GM12891 (cell line): ENCODE data around the gene WDR72.

ENCODE experiments used
- DNase-seq: peaks from one replicate; pipeline ENCODE4 v3.0.0; 2011; ENCODE audit warnings: low spot score; ENCODE audit not compliant: insufficient read length
- FAIRE-seq: peaks from 2 replicates; lab custom pipeline; 2011; peaks lifted over from hg19 to GRCh38; lab: Jason Lieb, UNC
- PAX5 ChIP-seq: IDR thresholded peaks from 2 replicates; pipeline ENCODE4 v1.6.1; 2011; ENCODE audit warnings: low read length, moderate library complexity, mild to moderate bottlenecking; ENCODE audit not compliant: insufficient read depth, severe bottlenecking
- POLR2A ChIP-seq: IDR thresholded peaks from 2 replicates; pipeline ENCODE4 v1.6.1; 2011; ENCODE audit warnings: low read depth, low read length, control low read depth
- POLR2AphosphoS5 ChIP-seq: IDR thresholded peaks from 2 replicates; pipeline ENCODE4 v1.6.1; 2011; ENCODE audit warnings: low read depth, low read length, control low read depth
- POU2F2 ChIP-seq: IDR thresholded peaks from 2 replicates; pipeline ENCODE4 v1.6.1; 2011; ENCODE audit warnings: low read depth, mild to moderate bottlenecking, control low read depth, low read length, moderate library complexity
- SPI1 ChIP-seq: IDR thresholded peaks from 2 replicates; pipeline ENCODE4 v1.6.1; 2011; ENCODE audit warnings: low read depth, low read length, control low read depth
- TAF1 ChIP-seq: IDR thresholded peaks from 2 replicates; pipeline ENCODE4 v1.6.1; 2011; ENCODE audit warnings: low read depth, low read length, control low read depth

Gene WDR72

GRCh38 chr15:53539878-53540277 is 219.6 kb downstream of the WDR72 start:
- DNase-seq, result no peak
- TF ChIP-seq POLR2A (no peak), TAF1 (no peak), POU2F2 (no peak), POLR2AphosphoS5 (no peak), SPI1 (no peak), PAX5 (no peak)
- FAIRE-seq, result no peak

DNA sequence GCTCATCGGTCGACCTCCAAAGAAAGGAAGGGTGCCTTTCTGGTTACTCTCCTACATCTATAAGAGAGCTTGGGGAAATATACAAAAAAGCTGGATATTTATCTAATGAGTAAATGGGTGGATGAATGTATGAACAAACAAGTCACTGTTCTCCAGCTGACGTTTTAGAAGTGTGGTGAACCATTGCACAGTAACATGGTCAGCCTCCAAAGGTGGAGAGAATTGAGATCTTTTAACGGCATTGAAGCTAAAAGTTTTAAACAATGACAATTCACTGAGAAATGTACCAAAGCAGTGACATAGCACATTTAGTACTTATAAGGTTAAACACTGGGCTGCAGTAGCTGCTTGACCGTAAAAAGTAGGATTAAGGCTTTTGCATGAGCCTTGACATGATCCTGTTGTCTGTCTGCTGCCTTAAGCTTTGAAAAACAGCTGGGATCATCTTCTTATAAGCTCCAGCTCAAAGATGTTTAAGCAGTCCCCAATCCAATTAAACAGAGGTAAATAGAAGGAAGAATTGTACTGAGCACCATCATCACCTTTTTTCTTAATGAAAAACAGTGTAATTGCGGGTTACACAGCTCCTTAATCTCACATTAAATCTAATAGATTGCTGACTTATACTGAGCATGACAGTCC is 222.9 kb downstream of the WDR72 start:
- FAIRE-seq, result no peak
- DNase-seq, result no peak
- TF ChIP-seq SPI1, result no peak
- TF ChIP-seq POLR2AphosphoS5, result no peak
- no peak for TF ChIP-seq POLR2A
- TF ChIP-seq POU2F2, result no peak
- no peak for TF ChIP-seq TAF1

- no peak for DNase-seq
- FAIRE-seq, result no peak
- TF ChIP-seq SPI1 (no peak), POU2F2 (no peak), TAF1 (no peak), POLR2AphosphoS5 (no peak), POLR2A (no peak), PAX5 (no peak)
These were observed 223.6 kb downstream of the WDR72 start for GRCh38 chr15:53535886-53536285.

DNA sequence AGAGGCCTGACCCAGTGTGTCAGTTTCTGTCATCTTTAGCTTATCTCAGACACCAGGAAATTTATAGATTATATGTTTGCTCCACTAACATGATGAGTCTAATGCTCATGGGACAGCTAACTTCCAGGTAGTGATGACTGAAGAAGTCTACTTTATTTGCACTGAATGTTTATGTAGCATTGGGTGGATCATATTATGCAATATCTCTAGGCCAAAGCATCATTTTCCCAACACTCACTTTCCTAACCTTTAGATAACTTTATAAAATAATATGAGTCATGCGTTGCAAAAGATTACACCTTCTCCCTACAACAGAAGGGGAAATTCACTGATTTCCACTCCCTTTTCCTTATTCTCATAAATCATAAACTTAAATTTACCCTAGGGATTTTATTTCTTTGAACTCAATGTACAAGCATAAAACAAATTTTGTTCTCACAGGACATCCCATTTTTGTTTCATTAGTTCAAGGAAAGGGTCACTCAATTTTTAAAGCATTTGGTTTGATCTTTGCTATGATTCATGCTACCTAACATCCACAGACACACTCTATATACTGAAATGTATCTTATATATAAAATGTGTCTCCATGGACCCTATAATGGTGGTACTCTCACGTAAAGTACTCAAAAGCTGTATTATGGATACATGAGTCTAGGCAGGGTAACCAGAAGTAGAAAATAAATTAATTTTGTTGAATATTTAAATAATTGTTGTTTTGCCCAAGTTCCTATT is 225.2 kb downstream of the WDR72 start:
- no peak for TF ChIP-seq SPI1
- no peak for TF ChIP-seq POLR2AphosphoS5
- no peak for TF ChIP-seq PAX5
- no peak for TF ChIP-seq POU2F2
- no peak for TF ChIP-seq POLR2A
- DNase-seq (no peak), FAIRE-seq (no peak)

DNA sequence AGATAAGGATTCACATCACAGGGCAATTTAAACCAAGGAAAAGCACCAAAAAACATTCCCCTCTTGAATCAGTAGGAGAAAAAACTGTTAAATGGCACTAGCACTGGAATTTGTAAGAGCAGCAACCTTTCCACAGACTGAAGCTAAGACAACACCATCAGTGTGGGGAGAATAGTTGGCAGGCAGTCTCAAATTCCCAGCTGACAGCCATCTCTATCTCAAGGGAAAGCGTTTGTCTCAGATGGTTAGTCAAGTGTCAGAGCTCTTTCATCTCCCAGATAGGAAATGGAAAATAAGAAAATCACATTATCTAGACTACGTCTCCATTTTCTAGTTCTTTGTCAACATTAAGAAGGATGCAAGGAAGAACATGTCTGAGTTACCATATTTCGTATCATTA is 228.7 kb downstream of the WDR72 start:
- FAIRE-seq (no peak), DNase-seq (no peak)

DNA sequence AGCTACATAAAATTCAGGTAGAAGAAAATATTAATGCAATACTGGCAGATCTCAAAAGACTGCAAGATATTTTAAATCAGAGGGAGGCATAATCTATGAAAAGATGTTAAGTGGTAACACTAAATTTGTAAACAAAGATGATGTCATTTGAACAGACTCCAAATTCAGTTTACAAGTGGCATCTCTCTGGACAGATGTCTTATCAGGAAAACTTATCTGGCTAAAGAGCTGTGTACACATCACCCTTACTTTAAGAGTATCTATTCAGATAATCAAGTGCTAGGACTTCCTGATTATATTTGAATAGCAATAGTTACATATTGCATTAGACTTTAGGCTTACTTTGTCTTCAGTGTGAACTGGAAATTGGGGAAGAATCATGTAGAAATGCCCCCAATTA is 231.5 kb downstream of the WDR72 start:
- FAIRE-seq (no peak), DNase-seq (no peak)
- TF ChIP-seq TAF1, result no peak
- TF ChIP-seq POLR2A, result no peak
- no peak for TF ChIP-seq POLR2AphosphoS5
- TF ChIP-seq SPI1, result no peak
- TF ChIP-seq PAX5, result no peak
- no peak for TF ChIP-seq POU2F2

More for the DNA sequence above, 228.7 kb downstream of the WDR72 start:
- TF ChIP-seq SPI1 (no peak), POLR2A (no peak), TAF1 (no peak), PAX5 (no peak)

- no peak for DNase-seq
- FAIRE-seq, result no peak
- TF ChIP-seq POLR2AphosphoS5 (no peak), TAF1 (no peak), POU2F2 (no peak), POLR2A (no peak), PAX5 (no peak), SPI1 (no peak)
These were observed 233.6 kb downstream of the WDR72 start for GRCh38 chr15:53525894-53526293.

- DNase-seq (no peak), FAIRE-seq (no peak)
- TF ChIP-seq TAF1 (no peak), SPI1 (no peak), PAX5 (no peak), POLR2A (no peak)
These were observed 236.5 kb downstream of the WDR72 start for GRCh38 chr15:53522991-53523390.

DNA sequence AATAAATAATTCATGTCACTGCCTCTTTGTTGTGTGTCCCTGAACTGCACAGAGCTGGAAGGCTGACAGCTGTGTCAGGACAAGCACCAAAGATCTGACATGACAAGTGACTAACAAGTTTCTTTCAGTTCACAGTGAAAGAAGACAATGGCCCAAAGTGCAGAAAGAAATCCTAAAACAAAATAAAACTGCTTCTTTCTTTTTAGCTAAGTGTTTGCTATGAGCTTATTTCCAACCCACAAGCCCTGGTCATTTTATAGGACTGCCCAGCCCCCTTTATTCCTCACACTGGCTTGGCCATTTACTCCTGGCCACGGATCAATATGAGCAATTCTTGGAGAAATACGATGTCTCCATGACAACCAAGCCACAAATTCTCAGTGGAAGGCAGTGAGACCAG is 238.5 kb downstream of the WDR72 start:
- FAIRE-seq, result no peak

GRCh38 chr15:53513431-53513830 is 246.0 kb downstream of the WDR72 start:
- FAIRE-seq (no peak), DNase-seq (no peak)
- TF ChIP-seq SPI1 (no peak), PAX5 (no peak), POLR2AphosphoS5 (no peak), TAF1 (no peak), POU2F2 (no peak), POLR2A (no peak)

More for the DNA sequence above, 238.5 kb downstream of the WDR72 start:
- DNase-seq, result no peak
- no peak for TF ChIP-seq TAF1
- no peak for TF ChIP-seq SPI1
- TF ChIP-seq PAX5, result no peak
- TF ChIP-seq POU2F2, result no peak
- no peak for TF ChIP-seq POLR2AphosphoS5
- TF ChIP-seq POLR2A, result no peak
